ENCODE results near the gene B3GNT2.

Gene B3GNT2

DNA sequence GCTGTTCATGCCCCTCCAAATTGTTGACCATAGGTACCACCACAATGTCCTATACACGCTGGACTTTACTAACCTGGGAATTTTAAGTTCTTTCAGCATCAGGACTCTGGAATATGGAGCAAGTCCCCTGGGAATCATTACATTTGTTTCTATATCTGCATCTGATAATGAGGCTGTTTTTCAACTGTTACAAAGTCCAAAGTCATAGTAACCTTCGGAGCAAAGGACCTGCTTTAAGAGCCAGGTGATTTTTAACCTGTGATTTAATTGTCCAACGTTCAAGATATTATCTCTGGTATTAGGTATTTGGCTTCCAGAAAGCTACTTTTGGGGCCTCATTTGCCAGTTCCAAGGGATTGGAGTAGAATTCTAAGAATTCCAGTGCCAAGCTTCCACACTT, 7.5 kb upstream of the B3GNT2 start (continued):
- TF ChIP-seq SP3 (tag by site-specific recombination; IDR thresholded peaks at IDR 0.05) (no peak), KLF17 (tag by site-specific recombination; IDR thresholded peaks at IDR 0.05) (no peak), ZNF514 (tag by site-specific recombination; IDR thresholded peaks at IDR 0.05) (no peak), ZNF610 (tag by site-specific recombination; IDR thresholded peaks at IDR 0.05; ENCODE audit: borderline replicate concordance) (no peak), ZNF776 (tag by site-specific recombination; IDR thresholded peaks at IDR 0.05; ENCODE audit: borderline replicate concordance) (no peak), KLF7 (tag by site-specific recombination; IDR thresholded peaks at IDR 0.05; ENCODE audit: borderline replicate concordance) (no peak)

DNA sequence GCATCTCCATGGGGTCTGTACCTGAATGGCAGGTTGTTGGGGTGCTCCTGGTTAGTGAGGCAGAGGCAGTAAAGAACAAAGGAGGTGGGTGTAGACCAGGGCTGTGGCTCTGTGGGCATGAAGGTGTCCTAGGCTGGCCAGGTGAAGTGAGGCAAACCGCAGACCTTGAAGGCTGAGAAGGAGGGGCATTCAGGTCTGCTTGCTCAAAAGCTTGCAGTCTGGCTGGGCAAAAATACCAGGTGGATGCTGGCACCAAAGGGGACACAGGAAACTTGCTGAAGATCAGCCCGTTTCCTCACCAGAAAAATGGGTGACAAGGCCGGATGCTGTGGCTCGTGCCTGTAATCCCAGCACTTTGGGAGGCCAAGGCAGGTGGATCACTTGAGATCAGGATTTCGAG, 6.7 kb upstream of the B3GNT2 start:
- TF ChIP-seq ZFP37 (tag by site-specific recombination; IDR thresholded peaks at IDR 0.05): no peak
- TF ChIP-seq, protein P1, sequence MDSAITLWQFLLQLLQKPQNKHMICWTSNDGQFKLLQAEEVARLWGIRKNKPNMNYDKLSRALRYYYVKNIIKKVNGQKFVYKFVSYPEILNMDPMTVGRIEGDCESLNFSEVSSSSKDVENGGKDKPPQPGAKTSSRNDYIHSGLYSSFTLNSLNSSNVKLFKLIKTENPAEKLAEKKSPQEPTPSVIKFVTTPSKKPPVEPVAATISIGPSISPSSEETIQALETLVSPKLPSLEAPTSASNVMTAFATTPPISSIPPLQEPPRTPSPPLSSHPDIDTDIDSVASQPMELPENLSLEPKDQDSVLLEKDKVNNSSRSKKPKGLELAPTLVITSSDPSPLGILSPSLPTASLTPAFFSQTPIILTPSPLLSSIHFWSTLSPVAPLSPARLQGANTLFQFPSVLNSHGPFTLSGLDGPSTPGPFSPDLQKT (IDR thresholded peaks at IDR 0.05; ENCODE audit: borderline replicate concordance, low read depth, low read length): no peak
- TF ChIP-seq, protein P2, sequence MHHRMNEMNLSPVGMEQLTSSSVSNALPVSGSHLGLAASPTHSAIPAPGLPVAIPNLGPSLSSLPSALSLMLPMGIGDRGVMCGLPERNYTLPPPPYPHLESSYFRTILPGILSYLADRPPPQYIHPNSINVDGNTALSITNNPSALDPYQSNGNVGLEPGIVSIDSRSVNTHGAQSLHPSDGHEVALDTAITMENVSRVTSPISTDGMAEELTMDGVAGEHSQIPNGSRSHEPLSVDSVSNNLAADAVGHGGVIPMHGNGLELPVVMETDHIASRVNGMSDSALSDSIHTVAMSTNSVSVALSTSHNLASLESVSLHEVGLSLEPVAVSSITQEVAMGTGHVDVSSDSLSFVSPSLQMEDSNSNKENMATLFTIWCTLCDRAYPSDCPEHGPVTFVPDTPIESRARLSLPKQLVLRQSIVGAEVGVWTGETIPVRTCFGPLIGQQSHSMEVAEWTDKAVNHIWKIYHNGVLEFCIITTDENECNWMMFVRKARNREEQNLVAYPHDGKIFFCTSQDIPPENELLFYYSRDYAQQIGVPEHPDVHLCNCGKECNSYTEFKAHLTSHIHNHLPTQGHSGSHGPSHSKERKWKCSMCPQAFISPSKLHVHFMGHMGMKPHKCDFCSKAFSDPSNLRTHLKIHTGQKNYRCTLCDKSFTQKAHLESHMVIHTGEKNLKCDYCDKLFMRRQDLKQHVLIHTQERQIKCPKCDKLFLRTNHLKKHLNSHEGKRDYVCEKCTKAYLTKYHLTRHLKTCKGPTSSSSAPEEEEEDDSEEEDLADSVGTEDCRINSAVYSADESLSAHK (tag by site-specific recombination; IDR thresholded peaks at IDR 0.05): no peak
- TF ChIP-seq ZNF19 (tag by site-specific recombination; IDR thresholded peaks at IDR 0.05; ENCODE audit: low read depth): no peak
- TF ChIP-seq, protein P3, sequence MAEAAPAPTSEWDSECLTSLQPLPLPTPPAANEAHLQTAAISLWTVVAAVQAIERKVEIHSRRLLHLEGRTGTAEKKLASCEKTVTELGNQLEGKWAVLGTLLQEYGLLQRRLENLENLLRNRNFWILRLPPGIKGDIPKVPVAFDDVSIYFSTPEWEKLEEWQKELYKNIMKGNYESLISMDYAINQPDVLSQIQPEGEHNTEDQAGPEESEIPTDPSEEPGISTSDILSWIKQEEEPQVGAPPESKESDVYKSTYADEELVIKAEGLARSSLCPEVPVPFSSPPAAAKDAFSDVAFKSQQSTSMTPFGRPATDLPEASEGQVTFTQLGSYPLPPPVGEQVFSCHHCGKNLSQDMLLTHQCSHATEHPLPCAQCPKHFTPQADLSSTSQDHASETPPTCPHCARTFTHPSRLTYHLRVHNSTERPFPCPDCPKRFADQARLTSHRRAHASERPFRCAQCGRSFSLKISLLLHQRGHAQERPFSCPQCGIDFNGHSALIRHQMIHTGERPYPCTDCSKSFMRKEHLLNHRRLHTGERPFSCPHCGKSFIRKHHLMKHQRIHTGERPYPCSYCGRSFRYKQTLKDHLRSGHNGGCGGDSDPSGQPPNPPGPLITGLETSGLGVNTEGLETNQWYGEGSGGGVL (tag by site-specific recombination; IDR thresholded peaks at IDR 0.05): no peak
- TF ChIP-seq ZNF768 (tag by site-specific recombination; IDR thresholded peaks at IDR 0.05): no peak
- no peaks in the 10 kb centered on the region for H3K36me3 ChIP-seq (ENCODE audit: control insufficient read depth in 2 of 2, insufficient read depth in 1 of 2, low read length in 2 of 2)
- POLR2A ChIA-PET: no interaction called here
- no peak overlapping the region for H3K27ac ChIP-seq (ENCODE audit: extremely low read depth, low read depth, low read length)
- no peaks in the 10 kb centered on the region for H3K4me1 ChIP-seq (ENCODE audit: control insufficient read depth, insufficient read depth, low read length)
- H3K9me3 ChIP-seq (ENCODE audit: control insufficient read depth, insufficient read depth, low read depth, low read length): no peaks in the 10 kb centered on the region
- H3K4me3 ChIP-seq (ENCODE audit: low read depth, low read length): no peak overlapping the region
- CTCF ChIA-PET: no interaction called here

- Histone ChIP-seq H3K36me3 (ENCODE audit: control insufficient read depth in 2 of 2, insufficient read depth in 1 of 2, low read length in 2 of 2) (no peaks in the 10 kb centered on the region), H3K4me3 (ENCODE audit: low read depth, low read length) (no peak overlapping the region), H3K9me3 (ENCODE audit: control insufficient read depth, insufficient read depth, low read depth, low read length) (no peaks in the 10 kb centered on the region), H3K27ac (ENCODE audit: extremely low read depth, low read depth, low read length) (no peak overlapping the region), H3K4me1 (ENCODE audit: control insufficient read depth, insufficient read depth, low read length) (no peaks in the 10 kb centered on the region)
- POLR2A ChIA-PET: no interaction called here
- CTCF ChIA-PET: no interaction called here
- TF ChIP-seq, protein P4, sequence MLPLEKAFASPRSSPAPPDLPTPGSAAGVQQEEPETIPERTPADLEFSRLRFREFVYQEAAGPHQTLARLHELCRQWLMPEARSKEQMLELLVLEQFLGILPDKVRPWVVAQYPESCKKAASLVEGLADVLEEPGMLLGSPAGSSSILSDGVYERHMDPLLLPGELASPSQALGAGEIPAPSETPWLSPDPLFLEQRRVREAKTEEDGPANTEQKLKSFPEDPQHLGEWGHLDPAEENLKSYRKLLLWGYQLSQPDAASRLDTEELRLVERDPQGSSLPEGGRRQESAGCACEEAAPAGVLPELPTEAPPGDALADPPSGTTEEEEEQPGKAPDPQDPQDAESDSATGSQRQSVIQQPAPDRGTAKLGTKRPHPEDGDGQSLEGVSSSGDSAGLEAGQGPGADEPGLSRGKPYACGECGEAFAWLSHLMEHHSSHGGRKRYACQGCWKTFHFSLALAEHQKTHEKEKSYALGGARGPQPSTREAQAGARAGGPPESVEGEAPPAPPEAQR (tag by site-specific recombination; IDR thresholded peaks at IDR 0.05): no peak
- TF ChIP-seq ZNF529 (tag by site-specific recombination; IDR thresholded peaks at IDR 0.05; ENCODE audit: insufficient replicate concordance) (no peak), ZNF423 (tag by site-specific recombination; IDR thresholded peaks at IDR 0.05) (no peak), ZNF692 (tag by site-specific recombination; IDR thresholded peaks at IDR 0.05) (no peak), EGR2 (tag by site-specific recombination; IDR thresholded peaks at IDR 0.05; ENCODE audit: low read depth) (no peak), ZFP3 (tag by site-specific recombination; IDR thresholded peaks at IDR 0.05; ENCODE audit: low read depth) (no peak), ZNF214 (tag by site-specific recombination; IDR thresholded peaks at IDR 0.05; ENCODE audit: borderline replicate concordance) (no peak), ZBTB21 (tag by site-specific recombination; IDR thresholded peaks at IDR 0.05) (no peak)
- TF ChIP-seq, protein P5, sequence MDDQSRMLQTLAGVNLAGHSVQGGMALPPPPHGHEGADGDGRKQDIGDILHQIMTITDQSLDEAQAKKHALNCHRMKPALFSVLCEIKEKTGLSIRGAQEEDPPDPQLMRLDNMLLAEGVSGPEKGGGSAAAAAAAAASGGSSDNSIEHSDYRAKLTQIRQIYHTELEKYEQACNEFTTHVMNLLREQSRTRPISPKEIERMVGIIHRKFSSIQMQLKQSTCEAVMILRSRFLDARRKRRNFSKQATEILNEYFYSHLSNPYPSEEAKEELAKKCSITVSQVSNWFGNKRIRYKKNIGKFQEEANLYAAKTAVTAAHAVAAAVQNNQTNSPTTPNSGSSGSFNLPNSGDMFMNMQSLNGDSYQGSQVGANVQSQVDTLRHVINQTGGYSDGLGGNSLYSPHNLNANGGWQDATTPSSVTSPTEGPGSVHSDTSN (CRISPR knock-in tag; IDR thresholded peaks at IDR 0.05): no peak
These were observed 3.1 kb upstream of the B3GNT2 start for GRCh38 chr2:62192811-62193210.
